Measurements from ENCODE around the gene SNRNP70. TPM values are rescaled to one million over a fixed set of nuclear protein-coding genes. Genes with fewer than 3 reads are reported as not detected.

The SNRNP70 gene
- total RNA-seq, 4 donors from 2014 or later: 55.6 to 305 (median 107) TPM

GRCh38 chr19:49132974-49133609 is 47.8 kb downstream of the SNRNP70 start:
- TF ChIP-seq, protein P1, sequence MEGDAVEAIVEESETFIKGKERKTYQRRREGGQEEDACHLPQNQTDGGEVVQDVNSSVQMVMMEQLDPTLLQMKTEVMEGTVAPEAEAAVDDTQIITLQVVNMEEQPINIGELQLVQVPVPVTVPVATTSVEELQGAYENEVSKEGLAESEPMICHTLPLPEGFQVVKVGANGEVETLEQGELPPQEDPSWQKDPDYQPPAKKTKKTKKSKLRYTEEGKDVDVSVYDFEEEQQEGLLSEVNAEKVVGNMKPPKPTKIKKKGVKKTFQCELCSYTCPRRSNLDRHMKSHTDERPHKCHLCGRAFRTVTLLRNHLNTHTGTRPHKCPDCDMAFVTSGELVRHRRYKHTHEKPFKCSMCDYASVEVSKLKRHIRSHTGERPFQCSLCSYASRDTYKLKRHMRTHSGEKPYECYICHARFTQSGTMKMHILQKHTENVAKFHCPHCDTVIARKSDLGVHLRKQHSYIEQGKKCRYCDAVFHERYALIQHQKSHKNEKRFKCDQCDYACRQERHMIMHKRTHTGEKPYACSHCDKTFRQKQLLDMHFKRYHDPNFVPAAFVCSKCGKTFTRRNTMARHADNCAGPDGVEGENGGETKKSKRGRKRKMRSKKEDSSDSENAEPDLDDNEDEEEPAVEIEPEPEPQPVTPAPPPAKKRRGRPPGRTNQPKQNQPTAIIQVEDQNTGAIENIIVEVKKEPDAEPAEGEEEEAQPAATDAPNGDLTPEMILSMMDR (IDR thresholded peaks at IDR 0.05 in 4 of 5, conservative IDR thresholded peaks at IDR 0.05 in 1 of 5): no peak
- no peak for TF ChIP-seq POLR2A (IDR thresholded peaks at IDR 0.05)
- peak overlapping the region in 1 of 4 donors; percentile 24 for H3K27ac ChIP-seq
- peaks cover 15 to 36% of the 10 kb centered on the region in 2 donors for H3K4me1 ChIP-seq
- no peaks in the 10 kb centered on the region for H3K36me3 ChIP-seq
- DNase-seq: no peak
- ATAC-seq: peak in 1 of 2 donors; percentile 7
- H3K27me3 ChIP-seq: peaks cover 0 to 12% (median 12%) of the 10 kb centered on the region in 3 donors
- peak overlapping the region; percentile 21 to 42 (median 34) for H3K4me3 ChIP-seq
- no peaks in the 10 kb centered on the region for H3K9me3 ChIP-seq
- intact Hi-C loops (cut with DNase I; ENCODE audit: low total_unique reads) (no loop called here), in situ Hi-C loops (cut with MboI; ENCODE audit: low sequenced_read_pairs in 4 of 4) (no loop called here)

- DNase-seq (peak in 1 of 2 donors; percentile 65), ATAC-seq (peak; percentile 57 to 59)
- in situ Hi-C loops (cut with MboI; ENCODE audit: low sequenced_read_pairs in 4 of 4): no loop called here
- intact Hi-C loops (cut with DNase I; ENCODE audit: low total_unique reads): no loop called here
- Histone ChIP-seq H3K36me3 (no peaks in the 10 kb centered on the region), H3K4me1 (peaks cover 9 to 30% of the 10 kb centered on the region in 2 donors), H3K4me3 (peak overlapping the region; percentile 21 to 42 (median 34)), H3K9me3 (no peaks in the 10 kb centered on the region), H3K27me3 (peaks cover 0 to 12% (median 12%) of the 10 kb centered on the region in 3 donors), H3K27ac (peak overlapping the region in 1 of 4 donors; percentile 24)
- no peak for TF ChIP-seq POLR2A (IDR thresholded peaks at IDR 0.05)
- TF ChIP-seq, protein P1 (IDR thresholded peaks at IDR 0.05 in 4 of 5, conservative IDR thresholded peaks at IDR 0.05 in 1 of 5): no peak
Measured at GRCh38 chr19:49133621-49134454, 48.6 kb downstream of the SNRNP70 start.

DNA sequence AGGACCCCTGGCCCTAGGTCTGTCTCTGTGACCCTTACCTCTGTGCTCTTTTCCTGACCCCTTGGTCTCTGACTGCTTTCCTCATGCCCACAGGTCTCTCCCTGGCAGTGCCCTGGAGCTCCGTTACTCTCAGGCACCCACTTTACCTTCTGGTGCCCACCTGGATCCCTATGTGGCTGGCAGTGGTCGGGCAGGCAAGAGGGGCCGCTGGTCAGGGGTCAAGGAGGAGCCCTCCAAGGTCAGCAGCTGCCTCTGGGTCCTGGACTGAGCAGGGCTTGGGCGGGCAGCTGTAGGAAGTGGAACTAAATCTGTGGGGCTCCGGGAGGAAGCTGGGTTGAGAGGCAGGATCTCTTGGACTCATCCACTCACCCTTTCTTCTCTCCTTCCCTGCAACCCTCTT is 50.4 kb downstream of the SNRNP70 start:
- no peaks in the 10 kb centered on the region for H3K9me3 ChIP-seq
- peaks cover 0 to 12% (median 12%) of the 10 kb centered on the region in 3 donors for H3K27me3 ChIP-seq
- no peak overlapping the region for H3K4me3 ChIP-seq
- no peaks in the 10 kb centered on the region for H3K36me3 ChIP-seq
- DNase-seq: no peak
- ATAC-seq: no peak
- H3K27ac ChIP-seq: no peak overlapping the region
- intact Hi-C loops (cut with DNase I; ENCODE audit: low total_unique reads) (no loop called here), in situ Hi-C loops (cut with MboI; ENCODE audit: low sequenced_read_pairs in 4 of 4) (no loop called here)
- no peak for TF ChIP-seq POLR2A (IDR thresholded peaks at IDR 0.05)
- TF ChIP-seq, protein P1 (IDR thresholded peaks at IDR 0.05 in 4 of 5, conservative IDR thresholded peaks at IDR 0.05 in 1 of 5): no peak
- H3K4me1 ChIP-seq: peaks cover 8 to 25% of the 10 kb centered on the region in 2 donors

GRCh38 chr19:49136771-49137171 is 51.5 kb downstream of the SNRNP70 start:
- intact Hi-C loops (cut with DNase I; ENCODE audit: low total_unique reads) (no loop called here), in situ Hi-C loops (cut with MboI; ENCODE audit: low sequenced_read_pairs in 4 of 4) (no loop called here)
- no peak for DNase-seq
- Histone ChIP-seq H3K4me1 (peaks cover 8 to 25% of the 10 kb centered on the region in 2 donors), H3K9me3 (no peaks in the 10 kb centered on the region), H3K27me3 (peaks cover 0 to 12% (median 12%) of the 10 kb centered on the region in 3 donors), H3K36me3 (no peaks in the 10 kb centered on the region), H3K27ac (peak overlapping the region in 1 of 4 donors; percentile 31), H3K4me3 (peak overlapping the region in 1 of 4 donors; percentile 1)
- TF ChIP-seq, protein P1 (IDR thresholded peaks at IDR 0.05 in 4 of 5, conservative IDR thresholded peaks at IDR 0.05 in 1 of 5): no peak
- no peak for TF ChIP-seq POLR2A (IDR thresholded peaks at IDR 0.05)
- ATAC-seq: peak; percentile 39 to 40

Measured in gastrocnemius medialis (tissue), 4 donors.